ENCODE measurements around the gene SORBS2.
A peak's percentile ranks its signal among the peaks of the same experiment; 100 is the strongest.

The SORBS2 gene

GRCh38 chr4:185637163-185637875 lies 174.7 kb downstream of the SORBS2 start:
- TF ChIP-seq MYC (IDR thresholded peaks at IDR 0.05; ENCODE audit: low read depth, low read length) (no peak), POLR2A (IDR thresholded peaks at IDR 0.05; ENCODE audit: extremely low read depth, insufficient read length) (no peak), MAX (IDR thresholded peaks at IDR 0.05; ENCODE audit: low read depth, low read length) (no peak), CTCF (IDR thresholded peaks at IDR 0.05; ENCODE audit: low read depth, low read length) (no peak)
- H3K4me3 ChIP-seq (ENCODE audit: low read depth, low read length) = no peak overlapping the region
- DNase-seq (ENCODE audit: low read depth) = no peak

- no peak overlapping the region for H3K4me3 ChIP-seq (ENCODE audit: low read depth, low read length)
- peak; percentile 42 for DNase-seq (ENCODE audit: low read depth)
- TF ChIP-seq POLR2A (IDR thresholded peaks at IDR 0.05; ENCODE audit: extremely low read depth, insufficient read length) = no peak
- no peak for TF ChIP-seq MYC (IDR thresholded peaks at IDR 0.05; ENCODE audit: low read depth, low read length)
- peak; percentile 65 for TF ChIP-seq CTCF (IDR thresholded peaks at IDR 0.05; ENCODE audit: low read depth, low read length)
- TF ChIP-seq MAX (IDR thresholded peaks at IDR 0.05; ENCODE audit: low read depth, low read length) = no peak
Measured at GRCh38 chr4:185634066-185634652, 177.8 kb downstream of the SORBS2 start.

- DNase-seq (ENCODE audit: low read depth) = no peak
- no peak overlapping the region for H3K4me3 ChIP-seq (ENCODE audit: low read depth, low read length)
- no peak for TF ChIP-seq POLR2A (IDR thresholded peaks at IDR 0.05; ENCODE audit: extremely low read depth, insufficient read length)
- no peak for TF ChIP-seq CTCF (IDR thresholded peaks at IDR 0.05; ENCODE audit: low read depth, low read length)
- TF ChIP-seq MYC (IDR thresholded peaks at IDR 0.05; ENCODE audit: low read depth, low read length) = no peak
- no peak for TF ChIP-seq MAX (IDR thresholded peaks at IDR 0.05; ENCODE audit: low read depth, low read length)
Measured at GRCh38 chr4:185626798-185627197, 185.2 kb downstream of the SORBS2 start.

- H3K4me3 ChIP-seq (ENCODE audit: low read depth, low read length) = no peak overlapping the region
- no peak for DNase-seq (ENCODE audit: low read depth)
- TF ChIP-seq CTCF (IDR thresholded peaks at IDR 0.05; ENCODE audit: low read depth, low read length) (no peak), MYC (IDR thresholded peaks at IDR 0.05; ENCODE audit: low read depth, low read length) (no peak), POLR2A (IDR thresholded peaks at IDR 0.05; ENCODE audit: extremely low read depth, insufficient read length) (no peak), MAX (IDR thresholded peaks at IDR 0.05; ENCODE audit: low read depth, low read length) (no peak)
Measured at GRCh38 chr4:185625503-185625902, 186.5 kb downstream of the SORBS2 start.

- no peak for TF ChIP-seq CTCF (IDR thresholded peaks at IDR 0.05; ENCODE audit: low read depth, low read length)
- TF ChIP-seq MYC (IDR thresholded peaks at IDR 0.05; ENCODE audit: low read depth, low read length) = no peak
- no peak for TF ChIP-seq MAX (IDR thresholded peaks at IDR 0.05; ENCODE audit: low read depth, low read length)
- TF ChIP-seq POLR2A (IDR thresholded peaks at IDR 0.05; ENCODE audit: extremely low read depth, insufficient read length) = no peak
- no peak overlapping the region for H3K4me3 ChIP-seq (ENCODE audit: low read depth, low read length)
- no peak for DNase-seq (ENCODE audit: low read depth)
Measured at GRCh38 chr4:185624259-185624589, 187.8 kb downstream of the SORBS2 start.

All from NB4 (cell line).